M059J (cell line): ENCODE data around the gene MYO1D. TPM values are rescaled to one million over a fixed set of nuclear protein-coding genes. Genes with fewer than 3 reads are reported as not detected.
"Not testable (repeated sequence)": the region's sequence is repeated elsewhere in the genome, so short reads cannot be mapped to it uniquely, and the experiment has no call there.

Source experiments
- DNase-seq: peaks from one replicate; pipeline ENCODE4 v3.0.0-alpha.2; 2012; ENCODE audit warnings: low read depth
- total RNA-seq: library from RNA; depleted of rRNA; stranded (reverse); fragments of >200 nt; shearing (Covaris generic); gene quantifications from 2 replicates; pipeline ENCODE4 v1.2.3, GENCODE V29; 2014

MYO1D gene
- total RNA-seq, 1 experiment from 2014 or later = 1.8 TPM

DNA sequence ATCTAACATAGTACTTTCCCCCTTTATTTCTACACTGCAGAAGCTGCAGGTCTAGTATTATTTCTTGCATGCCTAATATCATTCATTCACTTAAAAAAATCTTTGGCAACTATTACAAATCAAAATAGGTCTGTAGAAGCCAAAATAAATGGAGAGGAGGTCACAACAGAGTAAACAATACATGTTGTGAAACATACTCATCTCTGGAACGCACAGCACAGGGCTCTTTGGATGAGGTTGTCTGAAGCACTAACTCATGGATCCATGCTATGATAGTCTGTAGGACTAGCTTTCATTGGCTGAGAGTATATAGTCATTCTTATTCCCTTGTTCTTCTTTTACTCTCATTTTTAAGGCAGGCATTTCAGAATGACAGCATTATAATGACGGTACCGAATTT is 21.3 kb downstream of the MYO1D start:
- DNase-seq = no peak

GRCh38 chr17:32854832-32855389 is 22.0 kb downstream of the MYO1D start:
- DNase-seq = no peak

GRCh38 chr17:32854207-32854606 is 22.7 kb downstream of the MYO1D start:
- DNase-seq = peak; percentile 2

DNA sequence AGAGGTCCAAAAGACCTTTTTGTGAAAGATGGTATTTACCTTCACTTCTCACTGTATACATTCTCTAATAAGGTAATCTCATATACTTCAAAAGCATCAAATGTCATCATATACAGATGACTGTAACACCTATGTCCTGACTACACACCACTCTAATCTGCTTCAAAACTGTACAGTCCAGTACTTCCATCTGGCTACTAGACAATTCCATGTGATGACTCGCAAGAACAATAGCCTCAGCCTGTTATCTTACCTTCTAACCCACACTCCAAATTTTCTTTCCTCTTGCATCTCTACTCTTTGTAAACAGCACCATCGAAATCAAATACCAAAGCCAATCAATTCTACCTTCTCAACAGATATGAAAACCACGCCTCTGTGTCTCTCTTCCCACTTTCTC is 24.1 kb downstream of the MYO1D start:
- DNase-seq = no peak

DNA sequence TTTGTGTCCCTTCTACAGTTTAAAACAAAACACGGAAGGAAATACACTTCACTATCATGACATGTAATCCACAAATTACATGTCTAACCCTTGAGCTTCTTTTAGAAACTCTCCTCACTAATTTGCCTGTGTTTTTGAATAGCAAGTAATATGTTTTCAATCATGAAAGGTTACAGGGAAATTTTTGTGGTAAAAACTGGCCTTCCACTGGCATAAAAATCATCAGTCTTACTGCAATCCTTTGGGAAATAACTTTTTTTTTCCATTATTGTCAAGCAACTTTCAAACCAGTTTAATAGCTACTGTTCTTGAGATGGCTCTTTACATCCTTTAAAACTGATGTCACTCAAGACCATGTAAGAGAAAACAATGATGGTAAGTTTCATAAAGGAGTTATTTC is 27.0 kb downstream of the MYO1D start:
- DNase-seq = no peak

DNA sequence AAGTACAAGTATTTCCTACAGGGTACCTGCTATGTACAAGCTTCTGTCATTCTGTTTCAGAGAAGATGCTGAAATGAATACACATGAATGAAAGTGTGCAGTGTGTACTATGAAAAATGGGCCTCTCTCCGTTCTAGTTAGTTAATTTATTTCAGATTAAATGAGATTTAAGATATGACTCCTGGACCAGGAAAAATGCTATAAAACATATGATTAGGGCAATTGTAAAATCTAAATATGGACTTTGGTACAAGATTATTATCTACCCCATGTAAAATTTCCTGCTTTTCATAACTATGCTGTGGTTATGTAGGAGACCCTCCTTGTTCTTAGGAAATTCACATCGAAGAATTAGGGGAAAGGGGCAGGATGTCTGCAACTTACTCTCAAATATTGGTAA is 28.9 kb downstream of the MYO1D start:
- DNase-seq = no peak

GRCh38 chr17:32846143-32846542 is 30.8 kb downstream of the MYO1D start:
- DNase-seq = no peak

GRCh38 chr17:32840241-32840640 is 36.7 kb downstream of the MYO1D start:
- DNase-seq = no peak

- no peak for DNase-seq
Measured at GRCh38 chr17:32836527-32836926, 40.4 kb downstream of the MYO1D start.

- DNase-seq = no peak
Measured at GRCh38 chr17:32835291-32835761, 41.6 kb downstream of the MYO1D start.

DNA sequence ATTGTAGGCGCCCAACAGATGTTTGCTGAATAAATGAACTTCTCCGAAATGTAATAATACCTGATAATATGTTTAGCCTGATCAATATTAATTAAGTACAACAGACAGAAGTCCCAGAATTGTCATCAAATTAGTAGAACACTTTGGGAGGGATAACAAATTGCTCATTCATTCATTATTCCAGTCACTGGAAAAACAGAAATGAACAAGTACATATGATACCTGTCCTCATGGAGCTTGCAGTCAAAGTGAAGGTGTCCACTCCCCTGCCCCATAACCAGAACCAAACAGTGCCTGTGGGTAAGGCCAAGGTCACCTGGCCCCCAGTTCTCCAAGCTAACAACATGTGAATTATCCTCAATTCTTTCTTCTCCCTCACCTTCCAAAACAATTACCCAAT is 42.8 kb downstream of the MYO1D start:
- DNase-seq = no peak

DNA sequence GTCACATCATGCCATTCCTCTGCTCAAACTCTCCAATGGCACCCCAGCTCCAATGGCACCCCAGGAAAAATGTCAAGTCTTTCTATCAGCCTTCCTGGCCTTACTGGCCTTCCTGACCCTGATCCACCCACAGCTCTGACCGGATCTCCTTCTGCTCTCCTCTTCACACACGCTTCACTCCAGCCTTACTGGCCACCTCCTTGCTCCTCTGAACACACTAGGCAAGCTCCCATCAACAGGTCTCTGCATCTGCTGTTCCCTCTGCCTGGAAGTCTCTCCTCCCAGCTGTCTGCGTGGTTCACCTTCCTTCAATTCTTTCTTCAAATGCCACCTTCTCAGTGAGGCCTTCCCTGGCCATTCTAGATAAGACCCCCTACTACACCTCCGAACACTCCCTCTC is 43.4 kb downstream of the MYO1D start:
- no peak for DNase-seq

- no peak for DNase-seq
Measured at GRCh38 chr17:32833076-32833475, 43.8 kb downstream of the MYO1D start.

DNA sequence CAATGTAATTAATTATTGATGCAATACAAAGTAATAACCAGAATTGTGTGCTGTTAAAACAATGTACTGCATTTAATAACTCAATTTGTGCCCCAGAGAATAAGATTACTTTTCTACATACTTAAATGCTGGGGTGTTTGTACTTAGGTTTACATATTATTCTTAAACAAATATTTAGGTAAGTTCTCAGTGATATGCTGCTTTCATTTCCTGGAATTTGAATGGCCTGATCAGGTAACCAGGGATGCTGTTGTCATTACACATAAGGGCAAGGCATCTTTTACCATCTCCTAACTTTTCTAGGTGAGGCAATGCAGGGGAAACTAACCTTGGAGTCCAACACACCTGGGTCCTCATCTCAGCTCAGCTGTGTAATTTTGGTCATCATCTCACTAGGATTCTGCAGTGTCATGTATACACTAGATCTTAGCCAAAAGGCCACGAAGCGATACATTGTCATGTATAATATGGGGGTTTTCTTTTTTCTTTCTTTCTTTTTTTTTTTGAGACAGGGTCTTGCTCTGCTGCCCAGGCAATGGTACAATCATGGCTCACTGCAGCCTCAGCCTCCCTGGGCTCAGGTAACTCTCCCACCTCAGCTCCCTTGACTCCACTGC is 45.2 kb downstream of the MYO1D start:
- DNase-seq = no peak

DNA sequence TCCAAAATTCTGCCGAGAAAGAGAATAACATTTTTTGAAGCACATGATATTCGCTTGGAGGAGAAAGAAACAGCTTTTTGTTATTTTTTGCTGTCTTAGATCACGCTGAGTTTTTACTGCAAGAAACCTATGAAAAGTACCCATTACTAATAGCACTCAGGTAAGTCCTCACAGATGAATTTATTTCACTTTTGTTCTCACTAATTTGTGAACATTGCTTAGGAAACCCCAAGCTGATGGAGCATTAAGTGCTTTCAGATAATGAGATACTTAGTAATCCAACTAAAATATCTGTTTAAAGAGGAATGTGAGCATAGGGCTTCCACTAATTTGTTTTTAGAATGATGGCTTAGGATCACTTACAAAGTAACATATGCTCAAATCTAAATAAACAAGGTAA is 45.7 kb downstream of the MYO1D start:
- no peak for DNase-seq

- no peak for DNase-seq
Measured at GRCh38 chr17:32828822-32829221, 48.1 kb downstream of the MYO1D start.

DNA sequence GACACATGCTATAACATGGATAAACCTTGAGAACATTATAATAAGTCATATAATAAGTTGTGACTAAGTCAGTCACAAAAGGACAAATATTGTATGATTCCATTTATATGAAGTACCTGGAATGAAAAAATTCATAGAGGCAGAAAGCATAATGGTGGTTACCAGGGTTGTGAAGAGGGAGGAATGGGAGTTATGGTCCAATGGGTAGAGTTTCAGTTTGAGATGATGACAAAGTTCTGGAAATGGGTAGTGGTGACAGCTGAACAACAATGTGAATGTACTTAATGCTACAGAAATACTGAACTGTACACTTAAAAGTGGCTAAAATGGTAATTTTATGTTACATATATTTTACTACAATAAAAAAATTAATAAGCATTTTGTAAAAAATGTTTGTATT is 49.7 kb downstream of the MYO1D start:
- DNase-seq = no peak

- DNase-seq = no peak
Measured at GRCh38 chr17:32826076-32826475, 50.8 kb downstream of the MYO1D start.

- no peak for DNase-seq
Measured at GRCh38 chr17:32824334-32824733, 52.6 kb downstream of the MYO1D start.

DNA sequence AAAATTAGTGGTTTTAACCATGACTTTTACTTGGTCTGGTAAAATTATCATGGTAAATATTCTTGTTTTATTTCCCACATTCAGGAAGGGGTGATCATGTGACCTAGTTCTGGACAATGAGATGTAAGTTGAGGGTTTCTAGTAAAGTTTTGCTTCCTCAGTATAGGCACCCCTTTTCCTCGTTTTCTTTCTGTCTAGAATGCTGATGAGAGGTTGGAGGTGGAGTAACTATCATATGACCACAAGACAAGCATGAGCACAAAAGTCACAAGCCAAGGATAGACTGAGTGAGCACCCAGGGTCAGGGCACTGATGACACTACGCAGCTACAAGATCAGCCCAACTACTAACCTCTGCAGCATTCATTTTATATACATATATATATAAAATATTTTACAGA is 53.9 kb downstream of the MYO1D start:
- DNase-seq = no peak

DNA sequence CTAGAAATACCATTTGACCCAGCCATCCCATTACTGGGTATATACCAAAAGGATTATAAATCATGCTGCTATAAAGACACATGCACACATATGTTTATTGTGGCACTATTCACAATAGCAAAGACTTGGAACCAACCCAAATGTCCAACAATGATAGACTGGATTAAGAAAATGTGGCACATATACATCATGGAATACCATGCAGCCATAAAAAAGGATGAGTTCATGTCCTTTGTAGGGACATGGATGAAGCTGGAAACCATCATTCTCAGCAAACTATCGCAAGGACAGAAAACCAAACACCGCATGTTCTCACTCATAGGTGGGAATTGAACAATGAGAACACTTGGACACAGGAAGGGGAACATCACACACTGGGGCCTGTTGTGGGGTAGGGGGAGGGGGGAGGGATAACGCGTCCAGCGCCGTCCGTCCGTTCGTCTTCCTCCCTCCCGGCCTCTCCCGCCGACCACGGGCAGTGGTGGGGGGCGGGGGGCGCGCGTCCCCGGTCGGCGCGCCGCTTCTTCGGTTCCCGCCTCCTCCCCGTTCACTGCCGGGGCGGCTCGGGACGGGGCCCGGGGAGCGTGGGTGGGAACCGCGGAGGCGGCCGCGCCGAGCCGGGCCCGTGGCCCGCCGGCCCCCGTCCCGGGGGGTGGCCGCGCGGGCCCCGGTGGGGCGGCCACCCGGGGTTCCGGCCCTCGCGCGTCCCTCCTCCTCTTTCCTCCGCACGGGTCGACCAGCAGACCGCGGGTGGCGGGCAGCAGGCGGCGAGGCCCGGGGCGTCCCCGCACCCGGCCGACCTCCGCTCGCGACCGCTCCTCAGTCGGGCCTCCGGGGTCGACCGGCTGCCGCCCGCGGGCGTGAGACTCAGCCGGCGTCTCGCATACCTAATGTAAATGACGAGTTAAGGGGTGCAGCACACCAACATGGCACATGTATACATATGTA is 54.7 kb downstream of the MYO1D start:
- not testable (repeated sequence) for DNase-seq

DNA sequence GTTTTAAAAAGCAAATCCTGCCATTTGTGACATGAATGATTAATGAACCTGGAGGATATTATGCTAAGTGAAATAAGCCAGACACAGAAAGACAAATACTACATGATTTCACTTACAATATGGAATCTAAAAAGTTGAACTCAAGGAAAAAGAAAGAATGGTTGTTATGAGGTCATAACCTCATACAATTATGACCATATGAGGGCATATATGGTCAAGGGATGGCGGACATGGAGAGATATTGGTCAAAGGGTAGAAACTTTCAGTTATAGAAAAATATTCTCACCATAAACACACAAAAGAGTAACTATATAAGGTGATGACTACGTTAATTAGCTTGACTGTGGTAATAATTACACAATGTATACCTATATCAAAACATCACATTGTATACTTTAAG is 56.5 kb downstream of the MYO1D start:
- no peak for DNase-seq

DNA sequence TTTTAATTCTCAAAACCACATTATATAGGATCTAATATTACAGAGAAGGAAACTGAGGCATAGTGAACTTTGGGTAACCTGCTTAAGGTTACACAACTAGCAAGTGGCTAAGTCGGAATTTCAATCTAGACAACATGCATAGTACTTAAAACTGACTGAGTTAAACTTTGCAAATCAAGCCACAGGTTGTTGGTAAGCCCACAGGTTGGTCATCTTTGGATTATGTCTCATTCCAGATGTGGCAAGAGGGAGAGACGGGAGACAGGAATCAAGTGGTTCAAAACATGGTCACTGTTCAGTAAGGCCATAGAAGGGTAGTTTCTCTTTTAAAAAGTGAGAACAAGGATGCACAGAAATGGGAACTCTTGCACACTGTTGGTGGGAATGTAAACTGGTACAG is 57.1 kb downstream of the MYO1D start:
- DNase-seq = no peak
